Ishikawa (cell line): Measurements from ENCODE around the gene FAM221A.

Source experiments
- CEBPB ChIP-seq: IDR thresholded peaks from 2 replicates; pipeline ENCODE4 v1.6.1; 2012
- CREB1 ChIP-seq: IDR thresholded peaks from 2 replicates; pipeline ENCODE4 v1.6.1; 2012; ENCODE audit warnings: low read depth
- EGR1 ChIP-seq: IDR thresholded peaks from 2 replicates; pipeline ENCODE4 v1.6.1; 2012
- EP300 ChIP-seq: IDR thresholded peaks from 2 replicates; pipeline ENCODE4 v1.6.1; 2012; ENCODE audit warnings: borderline replicate concordance
- FOXM1 ChIP-seq: IDR thresholded peaks from 2 replicates; pipeline ENCODE4 v1.6.1; 2012; ENCODE audit warnings: low read depth, borderline replicate concordance
- NFIC ChIP-seq: IDR thresholded peaks from 2 replicates; pipeline ENCODE4 v1.6.1; 2012
- RAD21 ChIP-seq: IDR thresholded peaks from 2 replicates; pipeline ENCODE4 v1.6.1; 2012; ENCODE audit warnings: low read depth
- TAF1 ChIP-seq: IDR thresholded peaks from 2 replicates; pipeline ENCODE4 v1.6.1; 2012; ENCODE audit warnings: low read depth, mild to moderate bottlenecking
- TCF12 ChIP-seq: IDR thresholded peaks from 2 replicates; pipeline ENCODE4 v1.6.1; 2012; ENCODE audit warnings: low read depth
- TEAD4 ChIP-seq: IDR thresholded peaks from 2 replicates; pipeline ENCODE4 v1.6.1; 2012
- YY1 ChIP-seq: IDR thresholded peaks from 2 replicates; pipeline ENCODE4 v1.6.1; 2012; ENCODE audit warnings: low read depth
- ZBTB7A ChIP-seq: IDR thresholded peaks from 2 replicates; pipeline ENCODE4 v1.6.1; 2012; ENCODE audit warnings: low read depth
- TF ChIP-seq, protein P1 (sequence below): IDR thresholded peaks from 2 replicates; pipeline ENCODE4 v1.6.1; 2012
- TF ChIP-seq, protein P2 (sequence below): IDR thresholded peaks from 2 replicates; pipeline ENCODE4 v1.6.1; 2012
- TF ChIP-seq, protein P3 (sequence below): IDR thresholded peaks from 2 replicates; pipeline ENCODE4 v1.6.1; 2012; ENCODE audit warnings: low read depth, mild to moderate bottlenecking

The FAM221A gene

DNA sequence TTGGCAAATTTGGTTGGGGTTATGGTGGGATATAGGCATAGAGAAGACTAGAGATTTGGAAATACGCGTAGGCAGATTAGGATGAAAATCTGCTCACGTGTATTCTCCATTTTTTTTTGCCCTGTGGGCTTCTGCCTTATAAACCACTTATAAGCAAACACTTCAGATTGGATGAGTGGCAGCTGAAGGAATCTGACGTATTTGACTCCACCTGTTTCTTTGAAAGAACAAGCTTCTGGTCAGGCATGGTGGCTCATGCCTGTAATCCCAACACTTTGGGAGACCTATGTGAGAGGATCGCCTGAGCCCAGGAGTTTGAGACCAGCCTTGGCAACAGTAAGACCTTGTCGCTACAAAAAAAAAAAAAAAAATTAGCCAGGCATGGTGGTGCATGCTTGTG lies 35.1 kb downstream of the FAM221A start:
- no peak for TF ChIP-seq TEAD4
- no peak for TF ChIP-seq CREB1
- no peak for TF ChIP-seq NFIC
- no peak for TF ChIP-seq ZBTB7A
- no peak for TF ChIP-seq FOXM1
- TF ChIP-seq, protein P1, sequence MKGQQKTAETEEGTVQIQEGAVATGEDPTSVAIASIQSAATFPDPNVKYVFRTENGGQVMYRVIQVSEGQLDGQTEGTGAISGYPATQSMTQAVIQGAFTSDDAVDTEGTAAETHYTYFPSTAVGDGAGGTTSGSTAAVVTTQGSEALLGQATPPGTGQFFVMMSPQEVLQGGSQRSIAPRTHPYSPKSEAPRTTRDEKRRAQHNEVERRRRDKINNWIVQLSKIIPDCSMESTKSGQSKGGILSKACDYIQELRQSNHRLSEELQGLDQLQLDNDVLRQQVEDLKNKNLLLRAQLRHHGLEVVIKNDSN = no peak
- TF ChIP-seq, protein P2, sequence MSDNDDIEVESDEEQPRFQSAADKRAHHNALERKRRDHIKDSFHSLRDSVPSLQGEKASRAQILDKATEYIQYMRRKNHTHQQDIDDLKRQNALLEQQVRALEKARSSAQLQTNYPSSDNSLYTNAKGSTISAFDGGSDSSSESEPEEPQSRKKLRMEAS = no peak
- no peak for TF ChIP-seq EP300
- TF ChIP-seq CEBPB = no peak
- no peak for TF ChIP-seq RAD21

DNA sequence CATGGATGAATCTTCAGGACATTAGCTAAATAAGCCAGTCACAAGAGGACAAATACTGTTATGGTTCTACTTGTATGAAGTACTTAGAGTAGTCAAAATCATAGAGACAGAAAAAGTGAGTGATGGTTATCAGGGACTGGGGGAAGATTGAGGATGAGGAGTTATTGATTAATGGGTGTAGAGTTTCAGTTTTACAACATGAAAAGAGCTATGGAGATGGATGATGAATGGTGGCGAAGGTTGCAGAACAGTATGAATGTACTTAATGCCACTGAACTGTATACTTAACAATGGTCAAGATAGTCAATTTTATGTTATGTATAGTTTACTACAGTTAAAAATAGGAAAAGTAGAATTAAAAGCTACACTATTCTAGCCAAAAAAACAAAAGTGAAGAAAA lies 37.8 kb downstream of the FAM221A start:
- TF ChIP-seq YY1 (no peak), ZBTB7A (no peak), CREB1 (no peak), TCF12 (no peak), RAD21 (no peak), NFIC (no peak), TEAD4 (no peak), FOXM1 (no peak), TAF1 (no peak), CEBPB (no peak), EGR1 (no peak), EP300 (no peak)
- TF ChIP-seq, protein P3, sequence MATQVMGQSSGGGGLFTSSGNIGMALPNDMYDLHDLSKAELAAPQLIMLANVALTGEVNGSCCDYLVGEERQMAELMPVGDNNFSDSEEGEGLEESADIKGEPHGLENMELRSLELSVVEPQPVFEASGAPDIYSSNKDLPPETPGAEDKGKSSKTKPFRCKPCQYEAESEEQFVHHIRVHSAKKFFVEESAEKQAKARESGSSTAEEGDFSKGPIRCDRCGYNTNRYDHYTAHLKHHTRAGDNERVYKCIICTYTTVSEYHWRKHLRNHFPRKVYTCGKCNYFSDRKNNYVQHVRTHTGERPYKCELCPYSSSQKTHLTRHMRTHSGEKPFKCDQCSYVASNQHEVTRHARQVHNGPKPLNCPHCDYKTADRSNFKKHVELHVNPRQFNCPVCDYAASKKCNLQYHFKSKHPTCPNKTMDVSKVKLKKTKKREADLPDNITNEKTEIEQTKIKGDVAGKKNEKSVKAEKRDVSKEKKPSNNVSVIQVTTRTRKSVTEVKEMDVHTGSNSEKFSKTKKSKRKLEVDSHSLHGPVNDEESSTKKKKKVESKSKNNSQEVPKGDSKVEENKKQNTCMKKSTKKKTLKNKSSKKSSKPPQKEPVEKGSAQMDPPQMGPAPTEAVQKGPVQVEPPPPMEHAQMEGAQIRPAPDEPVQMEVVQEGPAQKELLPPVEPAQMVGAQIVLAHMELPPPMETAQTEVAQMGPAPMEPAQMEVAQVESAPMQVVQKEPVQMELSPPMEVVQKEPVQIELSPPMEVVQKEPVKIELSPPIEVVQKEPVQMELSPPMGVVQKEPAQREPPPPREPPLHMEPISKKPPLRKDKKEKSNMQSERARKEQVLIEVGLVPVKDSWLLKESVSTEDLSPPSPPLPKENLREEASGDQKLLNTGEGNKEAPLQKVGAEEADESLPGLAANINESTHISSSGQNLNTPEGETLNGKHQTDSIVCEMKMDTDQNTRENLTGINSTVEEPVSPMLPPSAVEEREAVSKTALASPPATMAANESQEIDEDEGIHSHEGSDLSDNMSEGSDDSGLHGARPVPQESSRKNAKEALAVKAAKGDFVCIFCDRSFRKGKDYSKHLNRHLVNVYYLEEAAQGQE = no peak
- TF ChIP-seq, protein P1 = no peak
- TF ChIP-seq, protein P2 = no peak

DNA sequence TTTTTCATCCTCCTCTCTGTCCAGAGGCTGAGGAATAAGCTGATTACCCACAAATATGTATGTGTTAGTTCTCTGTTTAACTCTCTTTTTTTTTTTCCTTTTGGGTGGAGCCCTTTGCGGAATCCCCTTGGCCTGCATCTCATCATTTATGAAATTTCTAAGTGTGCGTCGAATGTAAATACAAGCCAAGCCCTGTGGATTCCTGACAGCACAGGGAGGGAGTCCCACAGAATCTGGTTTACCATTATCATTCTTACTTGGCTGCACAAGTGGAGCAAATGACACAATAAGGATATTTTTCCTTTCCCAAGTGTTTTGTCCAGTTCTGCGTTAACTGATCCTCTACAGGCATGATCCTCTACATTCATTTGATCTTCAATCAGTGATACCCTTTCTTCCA lies 41.5 kb downstream of the FAM221A start:
- TF ChIP-seq, protein P2 = no peak
- TF ChIP-seq EP300 (no peak), TAF1 (no peak), ZBTB7A (no peak), TCF12 (no peak), EGR1 (no peak), CREB1 (no peak), CEBPB (no peak), RAD21 (no peak)
- TF ChIP-seq, protein P3 = no peak

DNA sequence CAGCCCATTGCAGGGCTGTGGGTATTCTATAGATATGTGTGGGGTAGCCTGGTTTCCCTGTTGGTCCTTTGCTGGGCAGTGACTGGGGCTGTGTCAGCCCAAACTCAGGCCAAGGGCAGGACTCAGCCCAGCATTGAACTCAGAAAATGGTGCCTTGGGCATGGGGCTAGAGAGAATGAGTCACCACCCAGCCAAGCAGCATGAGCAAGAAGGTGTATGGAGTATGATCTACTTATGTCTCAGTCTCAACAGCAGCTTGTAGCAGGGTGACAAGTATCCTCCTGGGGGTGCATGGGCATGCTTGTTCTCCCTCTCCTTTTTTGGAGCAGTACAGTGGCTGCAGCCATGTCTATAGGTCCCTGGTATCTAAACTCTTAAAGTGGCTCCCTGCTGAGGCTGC lies 62.1 kb downstream of the FAM221A start:
- TF ChIP-seq, protein P2 = no peak
- TF ChIP-seq CEBPB (no peak), YY1 (no peak), NFIC (no peak), ZBTB7A (no peak), TEAD4 (no peak), FOXM1 (no peak), EGR1 (no peak), TCF12 (no peak), TAF1 (no peak), RAD21 (no peak)
- TF ChIP-seq, protein P3 = no peak
- TF ChIP-seq, protein P1 = no peak
